CD4-positive, alpha-beta T cell (primary cell): ENCODE results near the gene KCNQ1. TPM values are rescaled to one million over a fixed set of nuclear protein-coding genes. Genes with fewer than 3 reads are reported as not detected.
A peak's percentile ranks its signal among the peaks of the same experiment; 100 is the strongest.

Experiments
- ATAC-seq: fragments of 200-7000 bp; cut with Tn5 transposase; one replicate; pipeline ENCODE4 v1.10.0; 2022; ENCODE audit warnings: mild to moderate bottlenecking; ENCODE audit not compliant: poor library complexity
- CTCF ChIA-PET: fragments of 350-600 bp; sonication (Branson Sonifier 250); formaldehyde crosslinking; loops from one replicate; lab custom pipeline; 2021; ENCODE audit warnings: antibody characterized with exemption, inconsistent platforms; lab: Charles Lee
- POLR2A ChIA-PET: fragments of 350-600 bp; sonication (Branson Sonifier 250); formaldehyde crosslinking; loops from one replicate; lab custom pipeline; 2021; ENCODE audit warnings: antibody characterized with exemption, inconsistent platforms; lab: Charles Lee
- DNase-seq, 14 experiments: peaks; one replicate each; pipeline ENCODE4 v3.0.0-alpha.2; 2013 to 2020; ENCODE audit warnings: mixed read lengths in 2 of 14
- H3K27ac ChIP-seq, 2 donors: one replicate each; pipeline versions ENCODE4 v1.5.1 to v1.7.0; 2013; ENCODE audit warnings: low read length in 2 of 2, low read depth in 1 of 2, mild to moderate bottlenecking in 1 of 2
- H3K27me3 ChIP-seq, 2 experiments: 1 replicate in 1 of 2; 2 replicates in 1 of 2; pipeline versions ENCODE4 v1.6.1 to v1.7.0; 2013; ENCODE audit warnings: low read length in 2 of 2, control low read depth in 1 of 2, mild to moderate bottlenecking in 1 of 2, moderate library complexity in 1 of 2; ENCODE audit not compliant: insufficient read depth in 2 of 2, control insufficient read depth in 1 of 2
- H3K36me3 ChIP-seq: one replicate; pipeline ENCODE4 v1.6.1; 2013; ENCODE audit warnings: low read length, control low read depth; ENCODE audit not compliant: insufficient read depth
- H3K4me1 ChIP-seq: one replicate; pipeline ENCODE4 v1.6.1; 2013; ENCODE audit warnings: low read length, control low read depth; ENCODE audit not compliant: insufficient read depth
- H3K4me3 ChIP-seq: one replicate; pipeline ENCODE4 v1.5.1; 2013; ENCODE audit warnings: mild to moderate bottlenecking, low read length, moderate library complexity
- H3K9me3 ChIP-seq, 2 experiments: 1 replicate in 1 of 2; 2 replicates in 1 of 2; pipeline versions ENCODE4 v1.6.1 to v1.7.0; 2013; ENCODE audit warnings: low read length in 2 of 2, mild to moderate bottlenecking in 2 of 2, control low read depth in 1 of 2, moderate library complexity in 1 of 2; ENCODE audit not compliant: control insufficient read depth in 1 of 2, insufficient read depth in 1 of 2
- H3K27ac Mint-ChIP-seq: one replicate; pipeline ENCODE4 v1.8.0; 2020; ENCODE audit warnings: mixed read lengths
- H3K27me3 Mint-ChIP-seq: one replicate; pipeline ENCODE4 v1.8.0; 2021; ENCODE audit warnings: mixed read lengths
- H3K36me3 Mint-ChIP-seq: one replicate; pipeline ENCODE4 v1.8.0; 2021; ENCODE audit warnings: low read depth, mixed read lengths
- H3K4me1 Mint-ChIP-seq: one replicate; pipeline ENCODE4 v1.8.0; 2021; ENCODE audit warnings: low read depth, mixed read lengths
- H3K4me3 Mint-ChIP-seq: one replicate; pipeline ENCODE4 v1.8.0; 2020; ENCODE audit warnings: mild to moderate bottlenecking, mixed read lengths
- H3K9me3 Mint-ChIP-seq: one replicate; pipeline ENCODE4 v1.8.0; 2020; ENCODE audit warnings: mixed read lengths
- CTCF ChIP-seq: fragments of 200-600 bp; IDR thresholded peaks from one replicate; pipeline ENCODE4 v1.8.0; 2022; ENCODE audit warnings: antibody characterized with exemption, mild to moderate bottlenecking
- intact Hi-C, 2 experiments: fragments of 100-400 bp; cut with DNase I in 1 of 2; cut with micrococcal nuclease in 1 of 2; formaldehyde crosslinking; loops; one replicate each; pipeline versions ENCODE4 v1.15.1 to v1.9.0; 2023 to 2025; cut with DNase I, micrococcal nuclease
- total RNA-seq, 174 experiments: library from RNA in 2 of 174; stranded (reverse) in 2 of 174; gene quantifications; one replicate each; pipeline ENCODE4 v1.2.3 and lab custom pipeline; 2021 to 2026

The KCNQ1 gene
- total RNA-seq, 2 experiments from 2014 or later, result 31.3 to 33.1 TPM

GRCh38 chr11:2807801-2808241 lies 363.0 kb downstream of the KCNQ1 start:
- intact Hi-C loops, result no loop called here
- peaks cover 2% of the 10 kb centered on the region for H3K36me3 ChIP-seq
- no peak overlapping the region for H3K27ac Mint-ChIP-seq
- POLR2A ChIA-PET, result no interaction called here
- no peak overlapping the region for H3K27ac ChIP-seq
- TF ChIP-seq CTCF, result no peak
- H3K4me3 ChIP-seq, result no peak overlapping the region
- no peak for ATAC-seq
- no peaks in the 10 kb centered on the region for H3K27me3 Mint-ChIP-seq
- peaks cover 6% of the 10 kb centered on the region for H3K36me3 Mint-ChIP-seq
- CTCF ChIA-PET, result no interaction called here
- peaks cover 0 to 4% of the 10 kb centered on the region in 2 experiments for H3K9me3 ChIP-seq
- H3K4me1 ChIP-seq, result peaks cover 10% of the 10 kb centered on the region
- no peaks in the 10 kb centered on the region for H3K27me3 ChIP-seq
- H3K9me3 Mint-ChIP-seq, result no peaks in the 10 kb centered on the region
- peaks cover 19% of the 10 kb centered on the region for H3K4me1 Mint-ChIP-seq
- H3K4me3 Mint-ChIP-seq, result no peak overlapping the region
- DNase-seq, result peak in 2 of 14 experiments; percentile 0 to 1

GRCh38 chr11:2808850-2809846 lies 364.3 kb downstream of the KCNQ1 start:
- ATAC-seq (no peak), DNase-seq (peak in 1 of 14 experiments; percentile 2)

GRCh38 chr11:2809854-2810253 lies 365.0 kb downstream of the KCNQ1 start:
- no peak overlapping the region for H3K27ac ChIP-seq
- H3K36me3 ChIP-seq, result peaks cover 2% of the 10 kb centered on the region
- intact Hi-C loops, result no loop called here
- POLR2A ChIA-PET, result no interaction called here
- Mint-ChIP-seq H3K4me3 (no peak overlapping the region), H3K4me1 (peaks cover 19% of the 10 kb centered on the region), H3K27me3 (no peaks in the 10 kb centered on the region), H3K27ac (no peak overlapping the region), H3K9me3 (peaks cover 7% of the 10 kb centered on the region), H3K36me3 (peaks cover 24% of the 10 kb centered on the region)
- DNase-seq (no peak), ATAC-seq (no peak)
- TF ChIP-seq CTCF, result no peak
- H3K27me3 ChIP-seq, result no peaks in the 10 kb centered on the region
- CTCF ChIA-PET, result no interaction called here
- peaks cover 0 to 12% of the 10 kb centered on the region in 2 experiments for H3K9me3 ChIP-seq
- peaks cover 10% of the 10 kb centered on the region for H3K4me1 ChIP-seq
- H3K4me3 ChIP-seq, result no peak overlapping the region

More at GRCh38 chr11:2808850-2809846, 364.3 kb downstream of the KCNQ1 start:
- Histone ChIP-seq H3K27ac (no peak overlapping the region), H3K36me3 (peaks cover 2% of the 10 kb centered on the region), H3K9me3 (peaks cover 0 to 5% of the 10 kb centered on the region in 2 experiments), H3K4me3 (no peak overlapping the region), H3K4me1 (peaks cover 10% of the 10 kb centered on the region), H3K27me3 (no peaks in the 10 kb centered on the region)
- Mint-ChIP-seq H3K4me1 (peaks cover 19% of the 10 kb centered on the region), H3K4me3 (no peak overlapping the region), H3K27ac (no peak overlapping the region), H3K27me3 (no peaks in the 10 kb centered on the region), H3K9me3 (peaks cover 7% of the 10 kb centered on the region), H3K36me3 (peaks cover 19% of the 10 kb centered on the region)
- TF ChIP-seq CTCF, result no peak
- CTCF ChIA-PET, result no interaction called here
- intact Hi-C loops, result no loop called here
- POLR2A ChIA-PET, result no interaction called here
